Kidney epithelial cell (primary cell): Measurements from ENCODE around the gene ARPC1A. TPM values are rescaled to one million over a fixed set of nuclear protein-coding genes. Genes with fewer than 3 reads are reported as not detected.

ENCODE experiments used
- DNase-seq: peaks from one replicate; pipeline ENCODE4 v3.0.0-alpha.2; 2010; ENCODE audit warnings: low read depth
- H3K27me3 ChIP-seq: 2 replicates; pipeline ENCODE4 v1.6.0; 2011; ENCODE audit warnings: low read length; ENCODE audit not compliant: control insufficient read depth, insufficient read depth
- H3K36me3 ChIP-seq: 2 replicates; pipeline ENCODE4 v1.5.1; 2011; ENCODE audit warnings: low read length; ENCODE audit not compliant: control insufficient read depth, insufficient read depth
- H3K4me3 ChIP-seq: 2 replicates; pipeline ENCODE4 v1.5.1; 2011; ENCODE audit warnings: low read depth, mild to moderate bottlenecking, control low read depth, low read length
- total RNA-seq: library from RNA; depleted of rRNA; stranded (reverse); fragments of >200 nt; gene quantifications from 2 replicates; pipeline ENCODE4 v1.2.3, GENCODE V29; 2015
- TF ChIP-seq, protein P1 (sequence below): IDR thresholded peaks from 2 replicates; pipeline ENCODE4 v1.5.1; 2011; ENCODE audit warnings: mild to moderate bottlenecking, moderate library complexity, low read length, control low read depth, inconsistent platforms; ENCODE audit not compliant: insufficient read depth, poor library complexity, severe bottlenecking

The ARPC1A gene
- total RNA-seq, 1 donor from 2014 or later = 216 TPM

DNA sequence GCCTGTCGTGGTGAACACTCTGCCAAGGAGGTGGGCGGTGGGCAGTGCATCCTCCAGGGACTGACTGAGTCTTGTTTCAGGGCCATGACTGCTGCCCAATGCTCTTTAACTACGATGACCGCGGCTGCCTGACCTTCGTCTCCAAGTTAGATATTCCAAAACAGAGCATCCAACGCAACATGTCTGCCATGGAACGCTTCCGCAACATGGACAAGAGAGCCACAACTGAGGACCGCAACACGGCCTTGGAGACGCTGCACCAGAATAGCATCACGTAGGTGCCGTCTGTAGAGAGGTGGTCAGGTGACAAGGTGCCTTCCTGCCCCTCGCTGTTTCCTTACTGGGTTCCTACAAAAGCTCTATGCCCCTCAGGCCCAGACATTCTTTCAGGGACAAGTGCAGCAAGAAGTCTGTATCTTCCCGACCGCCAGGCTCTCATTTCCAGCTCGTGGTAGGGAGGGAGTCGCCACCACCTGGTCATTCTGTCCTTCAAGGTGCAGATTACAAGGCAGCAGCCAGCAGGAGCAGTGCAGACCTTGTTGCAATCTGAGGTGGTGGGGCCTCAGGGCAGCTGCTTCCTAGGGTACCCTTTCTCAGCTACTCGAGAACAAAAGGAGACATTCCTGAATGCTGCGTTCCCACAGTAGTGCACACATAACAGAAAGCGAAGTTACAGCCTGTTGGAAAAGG is 33.9 kb downstream of the ARPC1A start:
- TF ChIP-seq, protein P1, sequence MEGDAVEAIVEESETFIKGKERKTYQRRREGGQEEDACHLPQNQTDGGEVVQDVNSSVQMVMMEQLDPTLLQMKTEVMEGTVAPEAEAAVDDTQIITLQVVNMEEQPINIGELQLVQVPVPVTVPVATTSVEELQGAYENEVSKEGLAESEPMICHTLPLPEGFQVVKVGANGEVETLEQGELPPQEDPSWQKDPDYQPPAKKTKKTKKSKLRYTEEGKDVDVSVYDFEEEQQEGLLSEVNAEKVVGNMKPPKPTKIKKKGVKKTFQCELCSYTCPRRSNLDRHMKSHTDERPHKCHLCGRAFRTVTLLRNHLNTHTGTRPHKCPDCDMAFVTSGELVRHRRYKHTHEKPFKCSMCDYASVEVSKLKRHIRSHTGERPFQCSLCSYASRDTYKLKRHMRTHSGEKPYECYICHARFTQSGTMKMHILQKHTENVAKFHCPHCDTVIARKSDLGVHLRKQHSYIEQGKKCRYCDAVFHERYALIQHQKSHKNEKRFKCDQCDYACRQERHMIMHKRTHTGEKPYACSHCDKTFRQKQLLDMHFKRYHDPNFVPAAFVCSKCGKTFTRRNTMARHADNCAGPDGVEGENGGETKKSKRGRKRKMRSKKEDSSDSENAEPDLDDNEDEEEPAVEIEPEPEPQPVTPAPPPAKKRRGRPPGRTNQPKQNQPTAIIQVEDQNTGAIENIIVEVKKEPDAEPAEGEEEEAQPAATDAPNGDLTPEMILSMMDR = no peak
- peaks cover 4% of the 10 kb centered on the region for H3K36me3 ChIP-seq
- no peak for DNase-seq

DNA sequence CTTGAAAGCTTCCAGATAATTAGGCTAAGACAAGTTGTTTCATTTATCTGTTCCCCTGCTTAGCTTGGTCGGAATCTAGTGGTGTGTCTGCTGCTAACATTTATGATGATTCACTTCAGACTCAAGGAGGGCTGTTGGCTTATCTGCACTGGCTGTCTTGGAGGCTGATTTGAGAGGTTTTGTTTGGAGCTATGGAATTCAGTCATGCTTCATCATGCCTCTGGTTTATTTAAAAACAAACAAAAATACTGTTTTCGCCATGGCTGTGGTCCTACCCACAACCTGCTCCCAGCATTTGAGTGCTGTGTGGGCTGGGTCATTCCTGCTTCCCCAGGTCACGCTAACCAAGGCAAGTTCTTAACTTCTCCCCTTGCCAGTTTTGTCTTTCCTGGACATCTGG is 37.1 kb downstream of the ARPC1A start:
- TF ChIP-seq, protein P1 = no peak
- Histone ChIP-seq H3K4me3 (no peak overlapping the region), H3K27me3 (no peaks in the 10 kb centered on the region), H3K36me3 (peaks cover 4% of the 10 kb centered on the region)
- DNase-seq = no peak

More for the DNA sequence above, 33.9 kb downstream of the ARPC1A start:
- Histone ChIP-seq H3K27me3 (no peaks in the 10 kb centered on the region), H3K4me3 (no peak overlapping the region)

DNA sequence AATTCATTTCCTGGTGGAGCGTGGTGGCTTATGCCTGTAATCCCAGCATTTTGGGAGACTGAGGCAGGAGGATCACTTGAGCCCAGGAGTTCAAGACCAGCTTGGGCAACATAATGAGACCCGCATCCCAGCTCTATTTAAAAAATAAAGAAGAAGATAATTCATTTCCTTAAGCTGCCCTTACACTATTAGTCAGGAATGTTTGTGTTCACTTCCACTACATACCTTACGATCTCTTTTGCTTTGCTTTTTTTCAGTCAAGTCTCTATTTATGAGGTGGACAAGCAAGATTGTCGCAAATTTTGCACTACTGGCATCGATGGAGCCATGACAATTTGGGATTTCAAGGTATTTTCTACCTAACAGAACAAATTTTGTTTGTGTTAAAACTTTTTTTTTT is 37.6 kb downstream of the ARPC1A start:
- Histone ChIP-seq H3K36me3 (peaks cover 3% of the 10 kb centered on the region), H3K27me3 (no peaks in the 10 kb centered on the region), H3K4me3 (no peak overlapping the region)
- no peak for DNase-seq
- TF ChIP-seq, protein P1 = no peak

DNA sequence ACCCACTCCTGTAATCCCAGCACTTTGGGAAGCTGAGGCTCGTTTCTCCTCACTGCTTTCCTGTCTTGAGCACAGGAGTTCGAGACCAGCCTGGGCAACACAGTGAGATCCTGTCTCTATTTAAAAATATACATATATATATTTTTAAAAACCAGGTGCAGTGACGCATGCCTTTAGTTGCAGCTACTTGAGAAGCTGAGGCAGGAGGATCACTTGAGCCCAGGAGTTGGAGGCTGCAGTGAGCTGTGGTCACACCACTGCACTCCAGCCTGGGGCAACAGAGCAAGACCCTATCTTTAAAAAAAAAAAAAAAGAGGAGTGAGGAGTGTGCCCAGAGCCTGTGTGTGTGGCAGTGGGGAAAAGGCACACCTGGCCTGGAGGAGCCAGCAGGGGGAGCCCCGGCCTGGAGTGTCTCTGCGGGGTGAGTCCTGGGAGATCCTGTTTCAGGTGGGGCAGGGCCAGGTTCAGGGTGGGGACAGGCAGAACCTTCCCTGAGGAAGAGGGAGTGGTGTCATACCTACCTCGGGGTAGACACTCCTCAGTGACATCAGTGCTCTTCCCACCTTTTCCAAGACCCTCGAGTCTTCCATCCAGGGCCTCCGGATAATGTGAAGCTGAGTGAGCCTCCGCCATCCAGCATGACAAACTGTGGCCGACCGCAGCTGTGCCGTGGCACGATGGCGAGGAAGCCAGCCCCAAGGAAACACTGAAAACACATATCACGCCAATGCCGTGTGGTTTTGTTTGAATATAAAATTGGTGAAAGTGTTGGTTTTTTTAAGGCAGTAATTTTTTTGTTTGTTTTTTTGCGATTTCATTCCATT is 39.8 kb downstream of the ARPC1A start:
- no peaks in the 10 kb centered on the region for H3K27me3 ChIP-seq
- H3K36me3 ChIP-seq = no peaks in the 10 kb centered on the region
- TF ChIP-seq, protein P1 = peak; percentile 76
- DNase-seq = no peak
- no peak overlapping the region for H3K4me3 ChIP-seq

DNA sequence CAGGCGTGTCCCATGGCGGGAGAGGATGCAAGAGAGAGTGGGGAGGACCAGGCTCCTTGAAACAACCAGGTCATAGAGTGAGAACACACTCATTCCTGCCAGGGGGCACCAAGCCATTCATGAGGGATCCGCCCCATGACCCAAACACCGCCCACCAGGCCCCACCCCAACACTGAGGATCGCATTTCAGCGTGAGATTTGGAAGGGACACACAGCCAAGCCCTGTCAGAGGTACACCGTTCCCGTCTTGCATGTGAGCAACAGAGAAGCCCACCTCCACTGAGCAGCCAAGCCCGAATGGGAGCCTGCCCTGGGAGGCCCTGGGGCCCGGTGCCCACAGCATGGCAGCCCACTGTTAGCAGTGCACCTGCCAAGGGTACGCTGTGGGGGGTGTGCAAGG is 40.9 kb downstream of the ARPC1A start:
- DNase-seq = no peak
- Histone ChIP-seq H3K36me3 (no peaks in the 10 kb centered on the region), H3K27me3 (no peaks in the 10 kb centered on the region), H3K4me3 (no peak overlapping the region)
- TF ChIP-seq, protein P1 = no peak
